ELR (cell line): ENCODE data around the gene NTN3.
"Not testable (repeated sequence)": the region's sequence is repeated elsewhere in the genome, so short reads cannot be mapped to it uniquely, and the experiment has no call there.

Source experiments
- DNase-seq: peaks from one replicate; pipeline ENCODE4 v3.0.0-alpha.2; 2015; ENCODE audit warnings: low read depth

Gene NTN3

GRCh38 chr16:2471016-2471652, at the start of gene NTN3:
TSS of gene NTN3 (plus strand) at chr16:2471297. CDS start at chr16:2471702, 405 bp downstream.
- DNase-seq, result no peak

DNA sequence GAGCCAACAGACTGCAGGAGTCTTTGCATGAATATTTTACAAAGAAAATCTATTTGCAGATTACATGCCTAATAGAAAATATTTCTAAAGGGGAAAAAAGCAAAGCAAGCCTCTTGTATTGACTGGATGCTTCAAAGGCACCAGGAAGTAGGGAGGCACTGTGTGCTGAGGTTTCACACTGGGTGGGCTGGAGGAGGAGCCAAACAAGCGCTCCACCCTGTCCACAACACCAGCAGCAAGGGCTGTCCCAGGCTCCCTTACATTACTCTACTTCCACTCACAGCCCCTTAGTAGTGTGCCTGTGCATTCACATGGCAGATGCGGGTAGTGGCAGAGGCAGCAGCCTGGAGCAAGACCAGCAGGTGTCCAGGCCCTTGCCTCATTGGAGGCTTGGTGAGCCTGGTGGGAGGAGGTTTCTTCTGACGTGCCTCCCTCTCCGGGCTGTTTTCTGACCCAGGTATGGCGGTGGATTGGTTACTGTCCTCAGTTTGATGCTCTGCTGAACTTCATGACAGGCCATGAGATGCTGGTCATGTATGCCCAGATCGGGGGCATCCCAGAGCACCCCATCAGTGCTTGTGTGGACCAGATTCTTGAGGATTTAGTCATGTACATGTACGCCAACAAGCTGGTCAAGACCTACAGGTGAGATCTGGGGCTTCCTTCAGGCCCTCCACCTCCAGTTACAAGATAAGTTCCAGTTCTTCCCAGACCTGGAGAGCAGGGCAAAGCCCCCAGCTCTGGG, 48.8 kb upstream of the NTN3 start:
- no peak for DNase-seq

- no peak for DNase-seq
Measured at GRCh38 chr16:2424061-2425007, 46.8 kb upstream of the NTN3 start.

GRCh38 chr16:2425008-2425518, 46.0 kb upstream of the NTN3 start:
- DNase-seq, result no peak

- DNase-seq, result no peak
Measured at GRCh38 chr16:2425825-2426430, 45.2 kb upstream of the NTN3 start.

GRCh38 chr16:2426941-2427361, 44.1 kb upstream of the NTN3 start:
- peak; percentile 19 for DNase-seq

- no peak for DNase-seq
Measured at GRCh38 chr16:2427526-2427925, 43.6 kb upstream of the NTN3 start.

GRCh38 chr16:2428051-2428783, 42.9 kb upstream of the NTN3 start:
- DNase-seq, result peak; percentile 44

DNA sequence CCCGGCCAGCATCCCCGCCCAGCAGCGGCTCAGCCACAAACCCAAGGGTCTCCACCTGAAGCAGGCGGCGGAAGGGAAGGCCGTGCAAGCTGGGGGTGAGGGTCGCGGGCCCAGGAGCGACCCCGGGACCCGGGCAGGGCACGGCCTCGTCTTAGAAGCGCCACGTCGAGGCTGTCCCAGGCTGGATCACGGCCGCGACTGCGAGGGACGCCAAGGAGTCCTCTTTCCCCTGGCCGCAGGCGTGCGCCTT, 42.4 kb upstream of the NTN3 start:
- DNase-seq, result no peak

DNA sequence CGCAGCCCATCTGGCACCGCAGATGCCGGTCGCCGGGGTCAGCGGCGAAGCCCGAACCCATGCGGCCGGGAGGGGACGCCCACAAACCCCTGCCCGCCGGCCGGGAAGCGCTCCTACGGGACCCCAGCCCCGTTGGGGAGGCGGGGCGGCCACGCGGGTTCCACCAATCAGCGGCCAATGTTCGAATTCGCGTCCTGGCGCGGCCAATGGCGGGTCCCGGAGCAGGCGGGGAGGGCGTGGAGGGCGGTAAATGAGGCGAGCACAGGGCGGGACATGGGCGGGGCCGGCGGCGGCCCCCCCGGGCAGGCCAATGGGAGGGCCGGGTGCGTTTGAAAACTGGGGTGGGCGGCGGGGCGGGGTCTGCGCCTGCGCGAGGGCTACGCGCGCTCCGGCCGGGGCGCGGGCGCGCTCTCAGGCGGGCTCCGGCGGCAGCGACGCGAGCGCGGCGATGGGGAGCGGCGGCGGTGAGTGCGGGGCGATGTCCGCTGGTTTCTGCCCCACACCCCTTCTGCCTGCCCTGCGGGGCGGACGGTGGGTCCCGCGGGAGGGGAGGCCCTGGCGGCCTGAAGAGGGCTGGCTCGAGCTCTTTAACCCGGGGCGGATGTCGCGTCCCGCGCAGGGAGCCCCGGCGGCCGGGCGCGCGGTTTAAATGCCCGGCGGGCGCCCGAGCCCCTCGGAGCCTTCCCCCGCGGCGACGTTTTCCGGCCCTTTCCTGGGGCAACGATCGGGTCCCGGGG, 41.9 kb upstream of the NTN3 start, which contains the start of gene CCNF:
Gene CCNF (plus strand): TSS at position 414 of the 737 bp plus-strand sequence. CDS start 35 bp downstream, at position 449.
- peak; percentile 93 for DNase-seq

DNA sequence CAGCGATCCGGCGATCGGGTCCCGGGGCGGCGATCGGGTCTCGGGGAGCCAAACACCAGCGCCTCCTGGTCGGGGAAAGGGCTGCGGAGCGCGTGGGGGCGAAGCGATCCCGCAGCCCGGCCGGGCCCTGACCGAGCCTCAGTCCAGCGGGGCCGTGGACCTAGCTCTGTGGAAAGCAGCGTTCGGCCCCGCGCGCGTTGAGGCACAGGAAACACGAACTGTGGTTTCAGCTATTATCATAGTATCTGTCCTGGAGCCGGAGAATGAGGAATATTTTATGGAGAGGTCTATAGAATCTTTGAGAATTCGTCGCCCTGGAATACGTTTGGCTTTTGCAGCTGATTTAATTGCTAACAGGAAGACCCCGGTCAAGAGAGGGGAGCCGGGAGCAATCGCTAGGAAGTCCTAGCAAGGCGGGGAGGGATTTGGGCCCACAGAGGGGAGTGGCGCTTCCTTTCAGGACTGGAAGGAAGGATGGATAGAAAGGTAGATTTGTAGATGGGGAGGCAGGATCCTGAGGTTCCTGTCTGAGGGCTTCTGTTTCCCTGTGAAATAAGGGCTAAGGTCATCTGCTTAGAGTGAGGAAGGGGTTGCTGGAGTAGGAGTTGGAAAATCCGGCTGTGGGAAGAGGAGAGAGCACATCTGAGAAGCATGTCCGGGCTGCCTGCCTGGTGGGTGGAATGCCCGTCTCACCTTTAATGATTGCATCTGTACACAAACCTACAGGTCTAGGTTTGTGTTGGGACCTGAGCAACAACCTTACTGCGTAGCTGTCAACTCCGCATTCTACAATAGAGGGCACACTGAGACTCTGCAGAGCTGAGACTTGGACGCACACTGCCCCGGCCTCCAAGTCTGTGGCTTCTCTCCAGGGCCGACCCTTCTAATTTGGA, 41.1 kb upstream of the NTN3 start:
- peak; percentile 45 for DNase-seq

DNA sequence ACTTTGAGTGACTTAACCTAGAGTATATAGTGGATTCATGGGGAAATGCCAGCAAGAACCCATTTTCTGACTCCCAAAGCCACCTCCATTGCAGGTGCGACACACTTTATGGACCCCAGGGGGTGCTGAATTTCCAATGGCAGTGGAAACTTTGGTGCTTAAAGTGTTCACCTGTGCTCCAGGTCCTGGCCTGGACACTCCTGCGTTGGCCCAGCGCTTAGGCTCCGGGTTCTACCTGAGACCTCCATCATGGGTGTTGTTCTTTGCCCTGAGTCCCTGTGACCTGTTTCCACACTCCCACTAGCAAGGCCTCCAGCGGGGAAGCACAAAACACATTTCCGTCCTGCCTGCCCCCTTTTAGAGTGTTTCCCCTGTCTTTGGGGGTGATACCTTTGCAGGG, 38.8 kb upstream of the NTN3 start:
- DNase-seq, result no peak

DNA sequence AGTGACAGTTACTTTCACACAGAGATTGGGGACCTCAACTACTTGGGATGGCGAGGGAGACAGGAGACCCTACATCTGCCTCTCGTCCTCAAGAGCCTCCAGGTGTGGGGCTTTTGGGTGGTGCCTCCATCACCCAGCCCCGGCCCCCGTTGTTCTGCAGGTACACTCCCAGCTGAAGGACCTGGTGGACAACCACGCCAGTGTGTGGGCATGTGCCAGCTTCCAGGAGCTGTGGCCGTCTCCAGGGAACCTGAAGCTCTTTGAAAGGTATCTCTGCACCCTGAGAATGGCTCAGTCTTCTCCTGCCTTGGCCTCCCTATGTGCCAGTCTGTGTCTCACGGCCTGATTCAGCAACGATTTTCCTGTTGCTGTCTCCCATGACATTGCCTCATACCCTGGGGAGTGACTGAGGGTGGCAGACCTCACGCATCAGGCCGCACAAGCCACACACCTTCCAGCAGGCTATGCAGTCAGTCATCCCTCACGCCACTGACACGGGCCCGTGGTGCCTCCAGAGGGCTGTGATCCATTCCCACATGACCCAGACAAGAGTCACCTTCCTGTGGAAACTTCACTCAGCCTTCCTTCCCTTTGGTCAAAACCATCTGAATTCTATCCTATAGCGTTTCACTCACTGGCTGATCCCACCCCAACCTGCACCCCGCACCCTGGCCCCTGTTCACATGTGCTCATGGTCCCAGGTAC, 38.1 kb upstream of the NTN3 start:
- peak; percentile 29 for DNase-seq

- not testable (repeated sequence) for DNase-seq
Measured at GRCh38 chr16:2435236-2435635, 35.9 kb upstream of the NTN3 start.

DNA sequence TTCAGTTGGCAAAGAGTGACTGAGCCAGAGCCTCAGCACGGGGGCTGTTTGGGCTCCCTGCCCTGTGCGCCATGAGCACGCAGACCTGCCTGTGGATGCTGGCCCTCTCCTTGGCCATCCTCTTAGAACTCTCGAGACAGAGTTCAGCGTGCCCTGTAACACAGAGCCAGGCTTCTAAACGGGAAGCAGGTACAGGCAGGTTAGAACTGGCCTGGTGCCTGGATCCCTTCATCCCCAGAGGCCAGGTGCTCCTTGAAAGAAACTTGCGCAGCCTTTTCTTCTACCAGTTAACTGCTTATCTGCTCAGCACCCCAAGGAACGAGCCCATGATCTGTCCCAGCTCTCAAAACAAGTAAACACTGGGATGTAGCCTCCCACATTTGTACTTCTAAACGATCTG, 35.0 kb upstream of the NTN3 start:
- DNase-seq, result no peak

DNA sequence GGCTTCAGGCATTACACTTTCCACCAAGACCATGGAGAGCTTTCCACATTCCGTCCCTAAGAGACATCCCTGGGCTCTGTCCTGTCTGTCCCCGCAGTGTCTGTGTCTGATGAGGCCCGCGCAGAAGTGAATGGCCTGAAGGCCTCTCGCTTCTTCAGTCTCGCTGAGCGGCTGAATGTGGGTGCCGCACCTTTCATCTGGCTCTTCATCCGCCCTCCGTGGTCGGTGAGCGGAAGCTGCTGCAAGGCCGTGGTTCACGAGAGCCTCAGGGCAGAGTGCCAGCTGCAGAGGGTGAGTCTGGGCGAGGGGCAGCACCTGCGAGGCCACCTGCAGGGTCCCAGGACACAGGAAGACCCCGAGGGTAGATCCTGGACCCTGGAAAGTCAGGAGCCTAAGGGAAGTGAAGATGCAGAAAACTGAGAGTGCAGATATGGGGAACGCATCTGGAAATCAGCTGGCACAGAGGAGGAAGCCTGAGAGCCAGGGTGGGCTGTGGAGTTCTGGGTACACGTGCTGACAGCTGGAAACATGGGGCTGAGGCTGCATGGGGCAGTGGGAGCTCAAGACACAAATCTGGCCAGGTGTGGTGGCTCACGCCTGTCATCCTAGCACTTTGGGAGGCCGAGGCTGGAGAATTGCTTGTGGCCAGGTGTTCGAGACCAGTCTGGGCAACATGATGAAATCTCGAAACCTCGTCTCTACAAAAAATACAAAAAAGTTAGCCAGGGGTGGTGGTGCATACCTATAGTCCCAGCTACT, 33.9 kb upstream of the NTN3 start:
- no peak for DNase-seq

GRCh38 chr16:2438121-2438520, 33.0 kb upstream of the NTN3 start:
- no peak for DNase-seq

DNA sequence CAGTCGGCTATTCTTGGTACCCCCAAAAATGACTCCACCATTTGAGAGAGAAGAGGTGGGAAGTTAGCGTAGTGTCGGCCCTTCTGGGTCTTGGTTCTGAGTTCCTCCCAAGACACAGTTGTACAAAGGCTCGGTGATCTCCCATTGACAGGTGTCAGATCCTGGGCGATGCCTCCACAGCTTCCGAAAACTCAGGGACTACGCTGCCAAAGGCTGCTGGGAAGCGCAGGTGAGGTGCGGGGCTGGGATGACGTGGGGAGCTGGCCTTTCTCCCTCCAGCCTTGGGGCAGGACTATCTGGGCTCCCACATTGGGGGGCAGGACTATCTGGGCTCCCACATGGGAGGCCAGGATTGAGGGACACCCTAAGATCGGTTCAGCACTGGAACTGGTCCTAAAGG, 31.5 kb upstream of the NTN3 start:
- no peak for DNase-seq
